CD14-positive monocyte (primary cell): ENCODE data around the gene GASK1A. TPM values are rescaled to one million over a fixed set of nuclear protein-coding genes. Genes with fewer than 3 reads are reported as not detected.

Experiments used
- DNase-seq, 3 donors: peaks; one replicate each; pipeline ENCODE4 v3.0.0-alpha.2; 2011 to 2022
- H2AFZ ChIP-seq: 2 replicates; pipeline ENCODE4 v1.6.0; 2012; ENCODE audit warnings: mild to moderate bottlenecking, low read depth, low read length, inconsistent platforms; ENCODE audit not compliant: insufficient read depth, poor library complexity, severe bottlenecking
- H3K27ac ChIP-seq, 2 donors: 1 replicate in 1 of 2; 2 replicates in 1 of 2; pipeline ENCODE4 v1.5.1; 2012 to 2013; ENCODE audit warnings: low read length in 2 of 2, control low read depth in 1 of 2, inconsistent platforms in 1 of 2, low read depth in 1 of 2, mild to moderate bottlenecking in 1 of 2
- H3K27me3 ChIP-seq, 2 donors: one replicate each; pipeline versions ENCODE4 v1.6.0 to v1.6.1; 2011 to 2013; ENCODE audit warnings: low read length in 2 of 2; ENCODE audit not compliant: control insufficient read depth in 2 of 2, insufficient read depth in 2 of 2
- H3K36me3 ChIP-seq, 2 donors: replicated peaks in 1 of 2; 1 replicate in 1 of 2; 2 replicates in 1 of 2; pipeline versions ENCODE4 v1.5.1 to v1.6.1; 2012 to 2013; ENCODE audit warnings: low read length in 2 of 2, control low read depth in 1 of 2, inconsistent platforms in 1 of 2, mild to moderate bottlenecking in 1 of 2; ENCODE audit not compliant: insufficient read depth in 2 of 2, control insufficient read depth in 1 of 2
- H3K4me1 ChIP-seq, 2 donors: 1 replicate in 1 of 2; 2 replicates in 1 of 2; pipeline versions ENCODE4 v1.5.1 to v1.6.1; 2012 to 2013; ENCODE audit warnings: low read length in 2 of 2, control low read depth in 1 of 2, inconsistent platforms in 1 of 2, mild to moderate bottlenecking in 1 of 2, moderate library complexity in 1 of 2; ENCODE audit not compliant: insufficient read depth in 2 of 2, control insufficient read depth in 1 of 2
- H3K4me2 ChIP-seq: replicated peaks from 2 replicates; pipeline ENCODE3; 2012; ENCODE audit warnings: low read length, moderate library complexity, mild to moderate bottlenecking; ENCODE audit not compliant: poor library complexity, severe bottlenecking; ENCODE audit errors: extremely low read depth
- H3K4me3 ChIP-seq, 3 experiments: fragments of 200-600 bp in 1 of 3; sonication (generic) in 1 of 3; replicated peaks in 1 of 3; 1 replicate in 2 of 3; 2 replicates in 1 of 3; pipeline ENCODE4 v1.5.1; 2011 to 2013; ENCODE audit warnings: low read length in 3 of 3, mild to moderate bottlenecking in 3 of 3, control low read depth in 2 of 3, low read depth in 2 of 3, inconsistent platforms in 1 of 3, moderate library complexity in 1 of 3
- H3K79me2 ChIP-seq: 2 replicates; pipeline ENCODE4 v1.6.0; 2012; ENCODE audit warnings: mild to moderate bottlenecking, control low read depth, inconsistent platforms, low read length, moderate library complexity; ENCODE audit not compliant: insufficient read depth
- H3K9ac ChIP-seq: 2 replicates; pipeline ENCODE4 v1.6.0; 2017; ENCODE audit warnings: low read length, mild to moderate bottlenecking; ENCODE audit not compliant: insufficient read depth, poor library complexity, severe bottlenecking
- H3K9me3 ChIP-seq, 2 donors: replicated peaks in 1 of 2; 1 replicate in 1 of 2; 2 replicates in 1 of 2; pipeline versions ENCODE4 v1.5.1 to v1.6.1; 2012 to 2013; ENCODE audit warnings: low read length in 2 of 2, control low read depth in 1 of 2; ENCODE audit not compliant: control insufficient read depth in 1 of 2, insufficient read depth in 1 of 2
- H4K20me1 ChIP-seq: 2 replicates; pipeline ENCODE4 v1.6.0; 2012; ENCODE audit warnings: mild to moderate bottlenecking, low read length, control low read depth, moderate library complexity; ENCODE audit not compliant: insufficient read depth
- H3K27ac Mint-ChIP-seq, 7 donors: one replicate each; pipeline ENCODE4 v1.8.0; 2020; ENCODE audit warnings: mild to moderate bottlenecking in 7 of 7, mixed read lengths in 7 of 7, moderate library complexity in 6 of 7, inconsistent platforms in 2 of 7
- H3K27me3 Mint-ChIP-seq, 3 donors: one replicate each; pipeline ENCODE4 v1.8.0; 2021 to 2022; ENCODE audit warnings: low read depth in 3 of 3, mild to moderate bottlenecking in 3 of 3, mixed read lengths in 3 of 3, moderate library complexity in 3 of 3, inconsistent platforms in 1 of 3
- H3K36me3 Mint-ChIP-seq, 2 donors: one replicate each; pipeline ENCODE4 v1.8.0; 2020; ENCODE audit warnings: mixed read lengths in 2 of 2, inconsistent platforms in 1 of 2, mild to moderate bottlenecking in 1 of 2
- H3K4me1 Mint-ChIP-seq: one replicate; pipeline ENCODE4 v1.8.0; 2020; ENCODE audit warnings: mild to moderate bottlenecking, mixed read lengths
- H3K4me3 Mint-ChIP-seq, 2 donors: one replicate each; pipeline ENCODE4 v1.8.0; 2020; ENCODE audit warnings: mild to moderate bottlenecking in 2 of 2, mixed read lengths in 2 of 2, moderate library complexity in 1 of 2
- H3K9me3 Mint-ChIP-seq, 7 donors: one replicate each; pipeline ENCODE4 v1.8.0; 2020 to 2022; ENCODE audit warnings: mixed read lengths in 7 of 7, mild to moderate bottlenecking in 6 of 7, moderate library complexity in 6 of 7, inconsistent platforms in 2 of 7
- WGBS: methylation state at CpG from one replicate; pipeline ENCODE4 v1.1.5; 2013; ENCODE audit warnings: missing lambda C conversion rate; ENCODE audit not compliant: insufficient coverage; 5-methylcytosine and 5-hydroxymethylcytosine counted together
- intact Hi-C, 2 donors: fragments of 100-400 bp; cut with micrococcal nuclease; formaldehyde crosslinking; loops; one replicate each; pipeline versions ENCODE4 v1.15.0 to v1.15.1; 2023
- polyA plus RNA-seq, 3 donors: library from polyadenylated mRNA; depleted of rRNA in 1 of 3; unstranded in 2 of 3; stranded (reverse) in 1 of 3; fragments of 300-500 nt in 2 of 3; fragments of >200 nt in 1 of 3; fragmentation: Illumina TruSeq in 2 of 3; gene quantifications; 1 replicate in 2 of 3; 2 replicates in 1 of 3; pipeline ENCODE4 v1.2.3, GENCODE V29; 2012 to 2021
- TF ChIP-seq, protein P1 (sequence below): fragments of 200-600 bp; IDR thresholded peaks from one replicate; pipeline ENCODE4 v1.8.0; 2022; ENCODE audit warnings: antibody characterized with exemption, mild to moderate bottlenecking

The GASK1A gene
- polyA plus RNA-seq, 3 donors = 0.13 TPM; not detected in 2

GRCh38 chr3:43005981-43006380, 26.9 kb downstream of the GASK1A start:
- peaks cover 0 to 2% (median 1%) of the 10 kb centered on the region in 3 donors for H3K27me3 Mint-ChIP-seq

GRCh38 chr3:43006825-43007224, 27.7 kb downstream of the GASK1A start:
- peaks cover 3% of the 10 kb centered on the region for H3K4me1 Mint-ChIP-seq
- no peak for DNase-seq
- no peak overlapping the region for H3K27ac ChIP-seq
- no peaks in the 10 kb centered on the region for H3K36me3 Mint-ChIP-seq
- intact Hi-C loops = no loop called here
- no peaks in the 10 kb centered on the region for H3K4me1 ChIP-seq
- H3K36me3 ChIP-seq = no peaks in the 10 kb centered on the region
- TF ChIP-seq, protein P1, sequence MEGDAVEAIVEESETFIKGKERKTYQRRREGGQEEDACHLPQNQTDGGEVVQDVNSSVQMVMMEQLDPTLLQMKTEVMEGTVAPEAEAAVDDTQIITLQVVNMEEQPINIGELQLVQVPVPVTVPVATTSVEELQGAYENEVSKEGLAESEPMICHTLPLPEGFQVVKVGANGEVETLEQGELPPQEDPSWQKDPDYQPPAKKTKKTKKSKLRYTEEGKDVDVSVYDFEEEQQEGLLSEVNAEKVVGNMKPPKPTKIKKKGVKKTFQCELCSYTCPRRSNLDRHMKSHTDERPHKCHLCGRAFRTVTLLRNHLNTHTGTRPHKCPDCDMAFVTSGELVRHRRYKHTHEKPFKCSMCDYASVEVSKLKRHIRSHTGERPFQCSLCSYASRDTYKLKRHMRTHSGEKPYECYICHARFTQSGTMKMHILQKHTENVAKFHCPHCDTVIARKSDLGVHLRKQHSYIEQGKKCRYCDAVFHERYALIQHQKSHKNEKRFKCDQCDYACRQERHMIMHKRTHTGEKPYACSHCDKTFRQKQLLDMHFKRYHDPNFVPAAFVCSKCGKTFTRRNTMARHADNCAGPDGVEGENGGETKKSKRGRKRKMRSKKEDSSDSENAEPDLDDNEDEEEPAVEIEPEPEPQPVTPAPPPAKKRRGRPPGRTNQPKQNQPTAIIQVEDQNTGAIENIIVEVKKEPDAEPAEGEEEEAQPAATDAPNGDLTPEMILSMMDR = no peak
- peaks cover 6% of the 10 kb centered on the region in 2 donors for H3K9me3 ChIP-seq
- H3K4me2 ChIP-seq = no peak overlapping the region
- H3K79me2 ChIP-seq = no peaks in the 10 kb centered on the region
- peaks cover 0 to 4% (median 0%) of the 10 kb centered on the region in 7 donors for H3K9me3 Mint-ChIP-seq
- no peak overlapping the region for H3K4me3 ChIP-seq
- H3K27ac Mint-ChIP-seq = no peak overlapping the region
- no peak overlapping the region for H2AFZ ChIP-seq
- no peaks in the 10 kb centered on the region for H4K20me1 ChIP-seq
- H3K27me3 ChIP-seq = no peaks in the 10 kb centered on the region
- no peak overlapping the region for H3K4me3 Mint-ChIP-seq
- WGBS = 100% methylated on average over 2 of the region's 2 CpGs
- peaks cover 0 to 2% (median 1%) of the 10 kb centered on the region in 3 donors for H3K27me3 Mint-ChIP-seq
- H3K9ac ChIP-seq = no peak overlapping the region

More at GRCh38 chr3:43005981-43006380, 26.9 kb downstream of the GASK1A start:
- WGBS = 73% methylated on average over 3 of the region's 4 CpGs
- Mint-ChIP-seq H3K36me3 (no peaks in the 10 kb centered on the region), H3K27ac (no peak overlapping the region), H3K9me3 (peaks cover 0 to 3% (median 0%) of the 10 kb centered on the region in 7 donors), H3K4me1 (peaks cover 3% of the 10 kb centered on the region), H3K4me3 (no peak overlapping the region)
- Histone ChIP-seq H3K36me3 (no peaks in the 10 kb centered on the region), H3K4me2 (no peak overlapping the region), H2AFZ (no peak overlapping the region), H3K9ac (no peak overlapping the region), H3K4me3 (no peak overlapping the region), H3K4me1 (no peaks in the 10 kb centered on the region), H4K20me1 (no peaks in the 10 kb centered on the region), H3K9me3 (no peaks in the 10 kb centered on the region), H3K27ac (no peak overlapping the region), H3K79me2 (no peaks in the 10 kb centered on the region), H3K27me3 (no peaks in the 10 kb centered on the region)
- TF ChIP-seq, protein P1 = no peak
- no peak for DNase-seq
- intact Hi-C loops = no loop called here
